HG03280 (cell line): ENCODE results near the gene ADIPOQ.
"Not testable (repeated sequence)": the region's sequence is repeated elsewhere in the genome, so short reads cannot be mapped to it uniquely, and the experiment has no call there.

Experiments
- ATAC-seq: cut with Tn5 transposase; IDR thresholded peaks from one replicate; pipeline ENCODE4 v1.9.1; 2021; ENCODE audit warnings: mild to moderate bottlenecking, moderate library complexity; ENCODE audit not compliant: unreplicated experiment

The ADIPOQ gene

GRCh38 chr3:186901135-186901734 is 58.7 kb downstream of the ADIPOQ start:
- ATAC-seq = no peak

GRCh38 chr3:186902154-186902553 is 59.6 kb downstream of the ADIPOQ start:
- no peak for ATAC-seq

GRCh38 chr3:186902713-186903112 is 60.2 kb downstream of the ADIPOQ start:
- ATAC-seq = no peak

- not testable (repeated sequence) for ATAC-seq
Measured at GRCh38 chr3:186903676-186904075, 61.2 kb downstream of the ADIPOQ start.

- not testable (repeated sequence) for ATAC-seq
Measured at GRCh38 chr3:186907075-186907474, 64.6 kb downstream of the ADIPOQ start.
